ENCODE data around the gene TMEM169. TPM values are rescaled to one million over a fixed set of nuclear protein-coding genes. Genes with fewer than 3 reads are reported as not detected.

TMEM169 gene
- total and polyA plus RNA-seq, 2 of the 13 experiments (the other 11 are each of a cell fraction or from before 2014, with no cell fraction given): 1.5 to 4.5 TPM

- TF ChIP-seq ATF7 (IDR thresholded peaks at IDR 0.05) (no peak), ATF7 (CRISPR knock-in tag; IDR thresholded peaks at IDR 0.05) (no peak; the same call in 1 of the 2 replicates), ZNF550 (CRISPR knock-in tag; IDR thresholded peaks at IDR 0.05; ENCODE audit: borderline replicate concordance) (peak; percentile 57; the same call in 1 of the 2 replicates), SRSF4 (IDR thresholded peaks at IDR 0.05; ENCODE audit: low read depth, low read length, poor library complexity, severe bottlenecking) (no peak), HINFP (CRISPR knock-in tag; IDR thresholded peaks at IDR 0.05; ENCODE audit: low read depth) (peak; percentile 91), NFE2 (CRISPR knock-in tag; IDR thresholded peaks at IDR 0.05) (no peak), HOMEZ (CRISPR knock-in tag; IDR thresholded peaks at IDR 0.05; ENCODE audit: low read depth) (peak; percentile 72), PATZ1 (CRISPR knock-in tag; IDR thresholded peaks at IDR 0.05) (peak; percentile 78; the same call in 1 of the 2 replicates), MLLT10 (CRISPR knock-in tag; IDR thresholded peaks at IDR 0.05) (0 out of 2 replicates have a peak, but pooled peaks have one; percentile 61), ZFX (CRISPR knock-in tag; IDR thresholded peaks at IDR 0.05; ENCODE audit: low read depth) (peak; percentile 99), SIX4 (CRISPR knock-in tag; IDR thresholded peaks at IDR 0.05) (peak; percentile 63; the same call in 1 of the 2 replicates), HDAC2 (CRISPR knock-in tag; IDR thresholded peaks at IDR 0.05) (peak; percentile 89), ZBTB34 (CRISPR knock-in tag; IDR thresholded peaks at IDR 0.05) (peak; percentile 80), HNF1B (CRISPR knock-in tag; IDR thresholded peaks at IDR 0.05) (peak; percentile 98), ZFP1 (CRISPR knock-in tag; IDR thresholded peaks at IDR 0.05) (peak; percentile 80; the same call in 1 of the 2 replicates)
- TF ChIP-seq, protein P1, sequence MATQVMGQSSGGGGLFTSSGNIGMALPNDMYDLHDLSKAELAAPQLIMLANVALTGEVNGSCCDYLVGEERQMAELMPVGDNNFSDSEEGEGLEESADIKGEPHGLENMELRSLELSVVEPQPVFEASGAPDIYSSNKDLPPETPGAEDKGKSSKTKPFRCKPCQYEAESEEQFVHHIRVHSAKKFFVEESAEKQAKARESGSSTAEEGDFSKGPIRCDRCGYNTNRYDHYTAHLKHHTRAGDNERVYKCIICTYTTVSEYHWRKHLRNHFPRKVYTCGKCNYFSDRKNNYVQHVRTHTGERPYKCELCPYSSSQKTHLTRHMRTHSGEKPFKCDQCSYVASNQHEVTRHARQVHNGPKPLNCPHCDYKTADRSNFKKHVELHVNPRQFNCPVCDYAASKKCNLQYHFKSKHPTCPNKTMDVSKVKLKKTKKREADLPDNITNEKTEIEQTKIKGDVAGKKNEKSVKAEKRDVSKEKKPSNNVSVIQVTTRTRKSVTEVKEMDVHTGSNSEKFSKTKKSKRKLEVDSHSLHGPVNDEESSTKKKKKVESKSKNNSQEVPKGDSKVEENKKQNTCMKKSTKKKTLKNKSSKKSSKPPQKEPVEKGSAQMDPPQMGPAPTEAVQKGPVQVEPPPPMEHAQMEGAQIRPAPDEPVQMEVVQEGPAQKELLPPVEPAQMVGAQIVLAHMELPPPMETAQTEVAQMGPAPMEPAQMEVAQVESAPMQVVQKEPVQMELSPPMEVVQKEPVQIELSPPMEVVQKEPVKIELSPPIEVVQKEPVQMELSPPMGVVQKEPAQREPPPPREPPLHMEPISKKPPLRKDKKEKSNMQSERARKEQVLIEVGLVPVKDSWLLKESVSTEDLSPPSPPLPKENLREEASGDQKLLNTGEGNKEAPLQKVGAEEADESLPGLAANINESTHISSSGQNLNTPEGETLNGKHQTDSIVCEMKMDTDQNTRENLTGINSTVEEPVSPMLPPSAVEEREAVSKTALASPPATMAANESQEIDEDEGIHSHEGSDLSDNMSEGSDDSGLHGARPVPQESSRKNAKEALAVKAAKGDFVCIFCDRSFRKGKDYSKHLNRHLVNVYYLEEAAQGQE (IDR thresholded peaks at IDR 0.05; ENCODE audit: borderline replicate concordance in 1 of 2, low read depth in 1 of 2, low read length in 2 of 2): peak in 1 of 2 experiments; percentile 75; a peak in 1 of 4 replicates
Measured at GRCh38 chr2:216081487-216082116, at the start of gene TMEM169, which contains the start of gene PECR (continued).
